Endothelial cell of umbilical vein (primary cell): ENCODE data around the gene LANCL2. TPM values are rescaled to one million over a fixed set of nuclear protein-coding genes. Genes with fewer than 3 reads are reported as not detected.
A peak's percentile ranks its signal among the peaks of the same experiment; 100 is the strongest.

Source experiments
- BruUV-seq: library from RNA; stranded (reverse); fragments of 400-500 nt; replicated peaks from 2 replicates; lab custom pipeline; 2021; lab: Mats Ljungman, UMichigan
- CTCF ChIA-PET: fragments of 300-600, 350-600 bp; sonication (Branson Sonifier 250); formaldehyde crosslinking; loops from one replicate; lab custom pipeline; 2021; ENCODE audit warnings: antibody characterized with exemption, inconsistent platforms; lab: Charles Lee
- POLR2A ChIA-PET: fragments of 300-600, 350-600 bp; sonication (Branson Sonifier 250); formaldehyde crosslinking; loops from one replicate; lab custom pipeline; 2021; ENCODE audit warnings: antibody characterized with exemption, inconsistent platforms; lab: Charles Lee
- DNase-seq: peaks from one replicate; pipeline ENCODE4 v3.0.0-alpha.2; 2011; ENCODE audit warnings: low read depth, low spot score
- FAIRE-seq: peaks from 2 replicates; lab custom pipeline; 2011; peaks lifted over from hg19 to GRCh38; lab: Jason Lieb, UNC
- H2AFZ ChIP-seq: 2 replicates; pipeline ENCODE4 v1.6.0; 2012; ENCODE audit warnings: low read depth, low read length, control low read depth, inconsistent platforms
- H3K27ac ChIP-seq: 2 replicates; pipeline ENCODE4 v1.5.1; 2011; ENCODE audit warnings: low read depth, mild to moderate bottlenecking, control low read depth, low read length, moderate library complexity; ENCODE audit not compliant: insufficient read depth
- H3K27me3 ChIP-seq, 2 experiments: 2 replicates each; pipeline versions ENCODE4 v1.6.0 to v1.6.1; 2011; ENCODE audit warnings: low read length in 2 of 2, mixed read lengths in 1 of 2; ENCODE audit not compliant: control insufficient read depth in 2 of 2, insufficient read depth in 2 of 2
- H3K36me3 ChIP-seq, 2 experiments: 2 replicates in 1 of 2; 3 replicates in 1 of 2; pipeline ENCODE4 v1.5.1; 2011; ENCODE audit warnings: low read length in 2 of 2, mild to moderate bottlenecking in 1 of 2, moderate library complexity in 1 of 2; ENCODE audit not compliant: control insufficient read depth in 2 of 2, insufficient read depth in 2 of 2; ENCODE audit errors: extremely low read depth in 1 of 2
- H3K4me1 ChIP-seq: 3 replicates; pipeline ENCODE4 v1.5.1; 2011; ENCODE audit warnings: mild to moderate bottlenecking, low read length; ENCODE audit not compliant: control insufficient read depth, insufficient read depth; ENCODE audit errors: extremely low read depth
- H3K4me2 ChIP-seq: 2 replicates; pipeline ENCODE4 v1.6.1; 2011; ENCODE audit warnings: low read length, control low read depth, mixed read lengths; ENCODE audit not compliant: insufficient read depth
- H3K4me3 ChIP-seq, 3 experiments: fragments of 200-600 bp in 1 of 3; sonication (generic), shearing (Covaris generic) in 1 of 3; replicated peaks in 1 of 3; 2 replicates each; pipeline ENCODE4 v1.5.1; 2011 to 2016; ENCODE audit warnings: control low read depth in 3 of 3, low read length in 3 of 3, mild to moderate bottlenecking in 2 of 3, inconsistent platforms in 1 of 3, low read depth in 1 of 3, moderate library complexity in 1 of 3; ENCODE audit not compliant: insufficient read depth in 1 of 3
- H3K79me2 ChIP-seq: 2 replicates; pipeline ENCODE4 v1.6.0; 2012; ENCODE audit warnings: low read length, inconsistent platforms; ENCODE audit not compliant: control insufficient read depth, insufficient read depth
- H3K9ac ChIP-seq: replicated peaks from 2 replicates; pipeline ENCODE3; 2011; ENCODE audit warnings: low read length, control low read depth; ENCODE audit not compliant: insufficient read depth; ENCODE audit errors: extremely low read depth
- H3K9me1 ChIP-seq: replicated peaks from 3 replicates; pipeline ENCODE4 v1.6.0; 2011; ENCODE audit warnings: mild to moderate bottlenecking, low read length; ENCODE audit not compliant: control insufficient read depth, insufficient read depth; ENCODE audit errors: extremely low read depth
- H3K9me3 ChIP-seq: replicated peaks from 2 replicates; pipeline ENCODE4 v1.5.1; 2012; ENCODE audit warnings: low read length, inconsistent platforms; ENCODE audit not compliant: control insufficient read depth, insufficient read depth
- H4K20me1 ChIP-seq: replicated peaks from 2 replicates; pipeline ENCODE3; 2011; ENCODE audit warnings: mild to moderate bottlenecking, low read length; ENCODE audit not compliant: control insufficient read depth, insufficient read depth; ENCODE audit errors: extremely low read depth
- CTCF ChIP-seq, 2 donors: IDR thresholded peaks; 1 replicate in 1 of 2; 2 replicates in 1 of 2; pipeline ENCODE4 v1.5.1; 2011; ENCODE audit warnings: low read length in 2 of 2, mild to moderate bottlenecking in 2 of 2, moderate library complexity in 2 of 2, control low read depth in 1 of 2, inconsistent platforms in 1 of 2, low read depth in 1 of 2; ENCODE audit not compliant: insufficient read depth in 1 of 2; ENCODE audit errors: extremely low read depth in 1 of 2
- EZH2 ChIP-seq: IDR thresholded peaks from 2 replicates; pipeline ENCODE4 v1.6.1; 2012; ENCODE audit warnings: borderline replicate concordance, low read depth, mild to moderate bottlenecking, moderate library complexity, low read length, inconsistent platforms; ENCODE audit not compliant: severe bottlenecking
- FOS ChIP-seq: IDR thresholded peaks from 2 replicates; pipeline ENCODE4 v1.6.1; 2011; ENCODE audit warnings: mild to moderate bottlenecking, low read length, moderate library complexity, borderline replicate concordance; ENCODE audit not compliant: insufficient read depth
- GATA2 ChIP-seq: IDR thresholded peaks from 2 replicates; pipeline ENCODE4 v1.7.0; 2011; ENCODE audit warnings: low read depth, mild to moderate bottlenecking, moderate library complexity, mixed read lengths, low read length; ENCODE audit not compliant: insufficient read length, insufficient read depth
- JUN ChIP-seq: IDR thresholded peaks from 2 replicates; pipeline ENCODE4 v1.6.1; 2011; ENCODE audit warnings: borderline replicate concordance, low read depth; ENCODE audit not compliant: insufficient read length, insufficient read depth
- MAX ChIP-seq: IDR thresholded peaks from 2 replicates; pipeline ENCODE4 v1.6.1; 2011; ENCODE audit not compliant: insufficient read depth, insufficient read length
- MYC ChIP-seq: IDR thresholded peaks from one replicate; pipeline ENCODE4 v1.6.1; 2011; ENCODE audit warnings: mild to moderate bottlenecking, low read depth, low read length
- POLR2AphosphoS5 ChIP-seq: IDR thresholded peaks from 2 replicates; pipeline ENCODE4 v1.6.1; 2012; ENCODE audit warnings: low read depth, mild to moderate bottlenecking, control low read depth, low read length, moderate library complexity; ENCODE audit not compliant: insufficient read depth
- dilution Hi-C: fragments of 300-500 bp; cut with MboI; formaldehyde crosslinking; loops from one replicate; pipeline ENCODE4 v1.15.0; 2019; ENCODE audit warnings: low sequenced_read_pairs; ENCODE audit not compliant: extremely low pct_ligation_motif_present
- intact Hi-C: fragments of 100-400 bp; cut with micrococcal nuclease; formaldehyde crosslinking; loops from one replicate; pipeline ENCODE4 v1.10.0; 2022
- polyA plus RNA-seq, 4 experiments: library from polyadenylated mRNA; depleted of rRNA in 3 of 4; stranded (reverse) in 3 of 4; unstranded in 1 of 4; fragments of >200 nt; gene quantifications; 2 replicates each; pipeline versions ENCODE4 v1.2.1 to v1.2.3, GENCODE V29; 2011 to 2012; ENCODE audit warnings: missing spikeins in 1 of 4
- total RNA-seq: library from RNA; stranded (reverse); gene quantifications from 2 replicates; pipeline ENCODE4 v1.2.3, GENCODE V29; 2021

The LANCL2 gene
- total and polyA plus RNA-seq, 2 donors (not counting 3 experiments of a cell fraction or from before 2014, with no cell fraction given) = 19.2 to 25.3 TPM

GRCh38 chr7:55369427-55370400 is 4.6 kb downstream of the LANCL2 start:
- H3K36me3 ChIP-seq = no peaks in the 10 kb centered on the region
- TF ChIP-seq MYC (no peak), JUN (peak; percentile 74), CTCF (IDR thresholded peaks at IDR 0.05; ENCODE audit: extremely low read depth in 1 of 2, insufficient read depth in 1 of 2, low read depth in 1 of 2, low read length in 2 of 2) (no peak), GATA2 (no peak), FOS (no peak), MAX (no peak), POLR2AphosphoS5 (no peak), EZH2 (no peak)
- ChIA-PET CTCF (interaction anchor here (1.3 to 1.4 kb wide), 2 partner anchors 45 to 46 kb away, joined by 4 to 6 read pairs; no protein-coding TSS in a partner anchor), POLR2A (no interaction called here)
- H3K27me3 ChIP-seq = no peaks in the 10 kb centered on the region
- no peak overlapping the region for H2AFZ ChIP-seq
- H3K4me3 ChIP-seq = no peak overlapping the region
- peak overlapping the region; percentile 11 for H3K4me2 ChIP-seq
- dilution Hi-C loops = no loop called here
- intact Hi-C loops = loop anchor here (5.0 to 10.0 kb wide), 5 partner anchors 175 to 735 kb away; partner anchors contain the start of genes CCT6A, CHCHD2, PSPH and VOPP1
- no peaks in the 10 kb centered on the region for H4K20me1 ChIP-seq
- FAIRE-seq (peak; percentile 85), DNase-seq (peak; percentile 87)
- H3K9ac ChIP-seq = peak overlapping the region; percentile 4
- no peaks in the 10 kb centered on the region for H3K9me3 ChIP-seq
- BruUV-seq = no TSS peak
- no peak overlapping the region for H3K27ac ChIP-seq
- H3K9me1 ChIP-seq = no peaks in the 10 kb centered on the region
- peaks cover 27% of the 10 kb centered on the region for H3K79me2 ChIP-seq
- H3K4me1 ChIP-seq = peaks cover 21% of the 10 kb centered on the region
